Endodermal cell (in vitro differentiated cells): ENCODE measurements around the gene WASHC4. TPM values are rescaled to one million over a fixed set of nuclear protein-coding genes. Genes with fewer than 3 reads are reported as not detected.
"Not testable (repeated sequence)": the region's sequence is repeated elsewhere in the genome, so short reads cannot be mapped to it uniquely, and the experiment has no call there.

Experiments used
- DNase-seq: peaks from one replicate; pipeline ENCODE4 v3.0.0-alpha.2; 2017
- H3K27ac ChIP-seq: 2 replicates; pipeline ENCODE4 v1.5.1; 2013; ENCODE audit warnings: mild to moderate bottlenecking, low read depth, low read length, moderate library complexity
- H3K27me3 ChIP-seq: 2 replicates; pipeline ENCODE4 v1.6.1; 2013; ENCODE audit warnings: mild to moderate bottlenecking, low read length, moderate library complexity; ENCODE audit not compliant: insufficient read depth, control insufficient read depth, poor library complexity, severe bottlenecking
- H3K36me3 ChIP-seq: 2 replicates; pipeline ENCODE4 v1.7.0; 2013; ENCODE audit warnings: mild to moderate bottlenecking, low read length, moderate library complexity; ENCODE audit not compliant: control insufficient read depth, insufficient read depth
- H3K4me1 ChIP-seq: one replicate; pipeline ENCODE4 v1.7.0; 2013; ENCODE audit warnings: low read length; ENCODE audit not compliant: control insufficient read depth, insufficient read depth
- H3K4me3 ChIP-seq: 2 replicates; pipeline ENCODE4 v1.5.1; 2013; ENCODE audit warnings: mild to moderate bottlenecking, low read length, moderate library complexity
- H3K9ac ChIP-seq: 2 replicates; pipeline ENCODE4 v1.6.1; 2013; ENCODE audit warnings: mild to moderate bottlenecking, low read length, moderate library complexity; ENCODE audit not compliant: poor library complexity, severe bottlenecking; ENCODE audit errors: extremely low read depth
- H3K9me3 ChIP-seq: 2 replicates; pipeline ENCODE4 v1.6.1; 2013; ENCODE audit warnings: mild to moderate bottlenecking, low read length, moderate library complexity; ENCODE audit not compliant: control insufficient read depth
- H3K27ac Mint-ChIP-seq: 2 replicates; pipeline ENCODE4 v1.8.0; 2020; ENCODE audit warnings: mixed read lengths
- H3K27me3 Mint-ChIP-seq: 2 replicates; pipeline ENCODE4 v1.8.0; 2021; ENCODE audit warnings: mild to moderate bottlenecking, mixed read lengths; ENCODE audit not compliant: insufficient read depth
- H3K36me3 Mint-ChIP-seq: 2 replicates; pipeline ENCODE4 v1.8.0; 2020; ENCODE audit warnings: low read depth, mixed read lengths
- H3K4me1 Mint-ChIP-seq: 2 replicates; pipeline ENCODE4 v1.8.0; 2020; ENCODE audit warnings: mixed read lengths
- H3K4me3 Mint-ChIP-seq: 2 replicates; pipeline ENCODE4 v1.8.0; 2020; ENCODE audit warnings: mild to moderate bottlenecking, moderate library complexity, mixed read lengths
- H3K9me3 Mint-ChIP-seq: 2 replicates; pipeline ENCODE4 v1.8.0; 2020; ENCODE audit warnings: mild to moderate bottlenecking, mixed read lengths
- WGBS, 2 experiments: methylation state at CpG; one replicate each; pipeline versions ENCODE4 v1.1.5 to v1.1.7; 2013; ENCODE audit warnings: missing lambda C conversion rate in 2 of 2, mixed read lengths in 1 of 2; ENCODE audit not compliant: insufficient coverage in 1 of 2, insufficient read length in 1 of 2; 5-methylcytosine and 5-hydroxymethylcytosine counted together
- total RNA-seq, 2 donors: library from RNA; stranded (reverse); fragmentation: NEBNext Ultra II Directional in 1 of 2; extraction: Animal tissue kit (Norgen Biotek cat#: 25700) in 1 of 2; gene quantifications; 2 replicates in 1 of 2; 3 replicates in 1 of 2; pipeline ENCODE4 v1.2.1, GENCODE V29; 2021
- TF ChIP-seq, protein P1 (sequence below): fragments of 200-600 bp; sonication (generic); conservative IDR thresholded peaks from 2 replicates; pipeline ENCODE4 v1.5.0; 2021; ENCODE audit warnings: antibody characterized with exemption, mild to moderate bottlenecking

WASHC4 gene
- total RNA-seq, 2 donors from 2014 or later = 39.7 to 40.6 TPM

DNA sequence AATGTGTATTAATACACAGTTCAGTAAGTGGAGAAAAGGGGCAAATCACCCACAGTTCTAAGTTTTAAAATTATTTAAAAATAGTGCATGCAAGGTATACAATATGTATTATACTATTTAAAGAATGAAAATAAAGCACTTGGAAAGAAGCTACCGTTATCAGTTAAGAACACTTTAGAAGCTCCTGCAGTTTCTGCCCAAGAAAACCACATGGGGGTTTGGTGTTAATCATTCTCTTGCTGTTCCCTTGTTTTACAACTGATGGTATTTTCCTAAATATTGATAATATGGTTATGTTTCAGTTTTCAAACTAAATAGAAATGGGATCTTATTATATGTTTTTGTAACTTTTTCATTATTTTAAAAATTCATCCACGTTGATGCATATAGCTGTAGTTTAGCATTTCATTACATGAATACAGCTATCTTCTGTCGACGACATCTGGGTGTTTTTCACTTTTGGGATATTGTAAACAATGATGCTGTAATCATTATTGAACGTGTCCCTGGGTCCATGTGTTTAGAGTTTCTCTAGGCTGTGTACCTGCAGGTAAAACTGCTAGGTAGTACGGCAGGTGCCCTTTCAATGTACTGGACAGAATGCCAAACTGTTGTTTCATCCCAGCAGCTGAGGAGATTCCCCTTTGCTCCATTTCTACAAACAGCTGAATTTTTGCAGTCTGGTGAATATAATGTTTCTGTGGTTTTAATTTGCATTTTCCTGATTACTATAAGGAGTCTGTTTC is 64.3 kb downstream of the WASHC4 start:
- Histone ChIP-seq H3K4me1 (peaks cover 6% of the 10 kb centered on the region), H3K36me3 (peaks cover 75% of the 10 kb centered on the region), H3K27me3 (no peaks in the 10 kb centered on the region), H3K4me3 (no peak overlapping the region), H3K27ac (no peak overlapping the region), H3K9me3 (no peaks in the 10 kb centered on the region), H3K9ac (no peak overlapping the region)
- Mint-ChIP-seq H3K4me3 (no peak overlapping the region), H3K36me3 (peaks cover 35% of the 10 kb centered on the region), H3K9me3 (no peaks in the 10 kb centered on the region), H3K27ac (no peak overlapping the region), H3K27me3 (no peaks in the 10 kb centered on the region), H3K4me1 (peaks cover 4% of the 10 kb centered on the region)
- DNase-seq = no peak
- WGBS, 2 experiments = 93 to 100% methylated on average over 1 to 6 of the region's 6 CpGs
- TF ChIP-seq, protein P1, sequence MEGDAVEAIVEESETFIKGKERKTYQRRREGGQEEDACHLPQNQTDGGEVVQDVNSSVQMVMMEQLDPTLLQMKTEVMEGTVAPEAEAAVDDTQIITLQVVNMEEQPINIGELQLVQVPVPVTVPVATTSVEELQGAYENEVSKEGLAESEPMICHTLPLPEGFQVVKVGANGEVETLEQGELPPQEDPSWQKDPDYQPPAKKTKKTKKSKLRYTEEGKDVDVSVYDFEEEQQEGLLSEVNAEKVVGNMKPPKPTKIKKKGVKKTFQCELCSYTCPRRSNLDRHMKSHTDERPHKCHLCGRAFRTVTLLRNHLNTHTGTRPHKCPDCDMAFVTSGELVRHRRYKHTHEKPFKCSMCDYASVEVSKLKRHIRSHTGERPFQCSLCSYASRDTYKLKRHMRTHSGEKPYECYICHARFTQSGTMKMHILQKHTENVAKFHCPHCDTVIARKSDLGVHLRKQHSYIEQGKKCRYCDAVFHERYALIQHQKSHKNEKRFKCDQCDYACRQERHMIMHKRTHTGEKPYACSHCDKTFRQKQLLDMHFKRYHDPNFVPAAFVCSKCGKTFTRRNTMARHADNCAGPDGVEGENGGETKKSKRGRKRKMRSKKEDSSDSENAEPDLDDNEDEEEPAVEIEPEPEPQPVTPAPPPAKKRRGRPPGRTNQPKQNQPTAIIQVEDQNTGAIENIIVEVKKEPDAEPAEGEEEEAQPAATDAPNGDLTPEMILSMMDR = no peak

DNA sequence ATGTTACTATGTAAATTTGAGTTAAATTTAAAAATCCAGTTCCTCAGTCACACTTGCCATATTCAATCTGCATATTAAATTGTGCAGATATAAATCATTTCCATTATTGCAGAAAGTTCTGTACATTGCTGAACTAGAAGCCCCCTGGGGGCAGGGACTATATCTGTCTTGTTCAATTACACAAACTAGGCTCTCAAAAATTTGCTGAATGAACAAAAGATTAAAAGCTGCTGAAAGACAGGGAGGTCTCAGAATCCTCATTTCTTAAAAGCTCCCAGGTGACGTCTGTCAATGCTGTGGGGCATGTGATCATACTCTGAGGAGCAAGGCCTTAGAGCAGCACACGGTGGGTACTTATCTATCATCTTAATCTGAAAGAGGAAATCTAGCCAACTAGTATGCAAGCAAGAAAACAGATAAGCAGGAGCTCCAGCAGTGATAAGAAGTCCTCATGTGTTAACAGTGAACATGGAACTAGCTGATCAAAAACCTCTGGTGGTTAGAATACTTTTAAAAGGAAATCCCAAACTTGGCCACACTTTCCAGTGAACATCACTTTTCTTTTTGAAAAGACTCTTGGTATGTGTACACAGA is 68.0 kb downstream of the WASHC4 start:
- Mint-ChIP-seq H3K9me3 (peaks cover 16% of the 10 kb centered on the region), H3K27me3 (no peaks in the 10 kb centered on the region), H3K4me1 (peaks cover 4% of the 10 kb centered on the region), H3K27ac (no peak overlapping the region), H3K4me3 (no peak overlapping the region), H3K36me3 (peaks cover 45% of the 10 kb centered on the region)
- Histone ChIP-seq H3K36me3 (peaks cover 59% of the 10 kb centered on the region), H3K27me3 (no peaks in the 10 kb centered on the region), H3K27ac (no peak overlapping the region), H3K9ac (no peak overlapping the region), H3K4me3 (no peak overlapping the region), H3K4me1 (peaks cover 6% of the 10 kb centered on the region), H3K9me3 (peaks cover 6% of the 10 kb centered on the region)
- TF ChIP-seq, protein P1 = no peak
- 64 to 86% methylated on average over 2 of the region's 2 CpGs for WGBS, 2 experiments
- DNase-seq = no peak

DNA sequence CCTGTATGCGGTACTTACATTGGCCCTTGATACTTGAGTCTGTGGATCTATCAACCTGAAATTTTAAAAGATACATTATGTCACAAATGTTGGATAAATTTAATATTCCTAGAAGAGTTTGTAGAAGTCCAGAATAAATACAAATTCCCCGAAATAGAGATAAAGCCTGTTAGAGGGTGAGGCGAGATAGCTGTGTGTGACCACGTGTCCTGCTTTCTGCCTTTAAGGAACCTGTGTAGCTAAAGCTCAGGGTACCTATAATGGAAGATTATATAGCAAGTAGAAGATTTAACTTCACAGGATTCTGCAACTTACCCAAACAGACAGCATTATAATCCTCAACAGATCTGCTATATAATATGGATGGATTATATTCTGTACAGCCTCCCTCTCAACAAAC is 69.7 kb downstream of the WASHC4 start:
- H3K4me3 ChIP-seq = no peak overlapping the region
- no peaks in the 10 kb centered on the region for H3K27me3 ChIP-seq
- no peak for DNase-seq
- WGBS, 2 experiments = 99 to 100% methylated on average over 2 to 4 of the region's 4 CpGs
- Mint-ChIP-seq H3K4me3 (no peak overlapping the region), H3K36me3 (peaks cover 56% of the 10 kb centered on the region), H3K4me1 (no peaks in the 10 kb centered on the region), H3K27ac (no peak overlapping the region), H3K9me3 (peaks cover 30% of the 10 kb centered on the region), H3K27me3 (no peaks in the 10 kb centered on the region)
- H3K27ac ChIP-seq = no peak overlapping the region
- H3K9me3 ChIP-seq = peaks cover 6% of the 10 kb centered on the region
- H3K36me3 ChIP-seq = peaks cover 51% of the 10 kb centered on the region
- H3K4me1 ChIP-seq = peaks cover 3% of the 10 kb centered on the region
- H3K9ac ChIP-seq = no peak overlapping the region
- TF ChIP-seq, protein P1 = no peak

DNA sequence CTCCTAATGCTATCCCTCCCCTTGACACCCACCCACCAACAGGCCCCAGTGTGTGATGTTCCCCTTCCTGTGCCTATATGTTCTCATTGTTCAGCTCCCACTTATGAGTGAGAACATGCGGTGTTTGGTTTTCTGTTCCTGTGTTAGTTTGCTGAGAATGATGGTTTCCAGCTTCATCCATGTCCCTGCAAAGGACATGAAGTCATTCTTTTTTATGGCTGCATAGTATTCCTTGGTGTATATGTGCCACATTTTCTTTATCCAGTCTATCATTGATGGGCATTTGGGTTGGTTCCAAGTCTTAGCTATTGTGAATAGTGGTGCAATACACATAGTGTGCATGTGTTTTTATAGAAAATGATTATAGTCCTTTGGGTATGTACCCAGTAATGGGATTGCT is 71.6 kb downstream of the WASHC4 start:
- H3K4me1 ChIP-seq, H3K4me3 ChIP-seq, H3K27me3 ChIP-seq, H3K4me3 Mint-ChIP-seq, H3K9ac ChIP-seq, H3K4me1 Mint-ChIP-seq, DNase-seq, H3K27ac ChIP-seq, H3K27ac Mint-ChIP-seq, H3K27me3 Mint-ChIP-seq, H3K9me3 ChIP-seq: not testable (repeated sequence)
- WGBS, 2 experiments = no CpG with 5 or more reads among the region's 1 CpG
- H3K36me3 ChIP-seq = peaks cover 41% of the 10 kb centered on the region
- peaks cover 72% of the 10 kb centered on the region for H3K36me3 Mint-ChIP-seq
- H3K9me3 Mint-ChIP-seq = peaks cover 42% of the 10 kb centered on the region

DNA sequence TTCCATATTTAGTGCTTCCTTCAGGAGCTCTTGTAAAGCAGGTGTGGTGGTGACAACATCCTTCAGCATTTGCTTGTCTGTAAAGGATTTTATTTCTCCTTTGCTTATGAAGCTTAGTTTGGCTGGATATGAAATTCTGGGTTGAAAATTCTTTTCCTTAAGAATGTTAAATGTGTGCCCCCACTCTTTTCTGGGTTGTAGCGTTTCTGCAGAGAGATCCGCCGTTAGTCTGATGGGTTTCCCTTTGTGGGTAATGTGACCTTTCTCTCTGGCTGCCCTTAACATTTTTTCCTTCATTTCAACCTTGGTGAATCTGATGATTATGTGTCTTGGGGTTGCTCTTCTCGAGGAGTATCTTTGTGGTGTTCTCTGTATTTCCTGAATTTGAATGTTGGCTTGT is 75.9 kb downstream of the WASHC4 start:
- H3K9ac ChIP-seq, H3K4me1 ChIP-seq, H3K27ac Mint-ChIP-seq, H3K27me3 Mint-ChIP-seq, H3K4me3 Mint-ChIP-seq, H3K9me3 ChIP-seq, DNase-seq, H3K27me3 ChIP-seq, H3K4me1 Mint-ChIP-seq, H3K27ac ChIP-seq, H3K4me3 ChIP-seq: not testable (repeated sequence)
- Mint-ChIP-seq H3K9me3 (peaks cover 42% of the 10 kb centered on the region), H3K36me3 (peaks cover 81% of the 10 kb centered on the region)
- 100% methylated on average over 3 of the region's 4 CpGs; no CpG with 5 or more reads in 1 of the 2 experiments for WGBS, 2 experiments
- H3K36me3 ChIP-seq = peaks cover 44% of the 10 kb centered on the region
